Stimulated activated CD8-positive, alpha-beta memory T cell treated with anti-CD3 and anti-CD28 coated beads, Interleukin-15, amount 100 ng/mL, for 1 hour (primary cell): ENCODE results near the gene NEUROG1.

ENCODE experiments used
- DNase-seq: peaks from one replicate; pipeline ENCODE4 v3.0.0-alpha.2; 2020; ENCODE audit warnings: low read depth

NEUROG1 gene, protein sequence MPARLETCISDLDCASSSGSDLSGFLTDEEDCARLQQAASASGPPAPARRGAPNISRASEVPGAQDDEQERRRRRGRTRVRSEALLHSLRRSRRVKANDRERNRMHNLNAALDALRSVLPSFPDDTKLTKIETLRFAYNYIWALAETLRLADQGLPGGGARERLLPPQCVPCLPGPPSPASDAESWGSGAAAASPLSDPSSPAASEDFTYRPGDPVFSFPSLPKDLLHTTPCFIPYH

DNA sequence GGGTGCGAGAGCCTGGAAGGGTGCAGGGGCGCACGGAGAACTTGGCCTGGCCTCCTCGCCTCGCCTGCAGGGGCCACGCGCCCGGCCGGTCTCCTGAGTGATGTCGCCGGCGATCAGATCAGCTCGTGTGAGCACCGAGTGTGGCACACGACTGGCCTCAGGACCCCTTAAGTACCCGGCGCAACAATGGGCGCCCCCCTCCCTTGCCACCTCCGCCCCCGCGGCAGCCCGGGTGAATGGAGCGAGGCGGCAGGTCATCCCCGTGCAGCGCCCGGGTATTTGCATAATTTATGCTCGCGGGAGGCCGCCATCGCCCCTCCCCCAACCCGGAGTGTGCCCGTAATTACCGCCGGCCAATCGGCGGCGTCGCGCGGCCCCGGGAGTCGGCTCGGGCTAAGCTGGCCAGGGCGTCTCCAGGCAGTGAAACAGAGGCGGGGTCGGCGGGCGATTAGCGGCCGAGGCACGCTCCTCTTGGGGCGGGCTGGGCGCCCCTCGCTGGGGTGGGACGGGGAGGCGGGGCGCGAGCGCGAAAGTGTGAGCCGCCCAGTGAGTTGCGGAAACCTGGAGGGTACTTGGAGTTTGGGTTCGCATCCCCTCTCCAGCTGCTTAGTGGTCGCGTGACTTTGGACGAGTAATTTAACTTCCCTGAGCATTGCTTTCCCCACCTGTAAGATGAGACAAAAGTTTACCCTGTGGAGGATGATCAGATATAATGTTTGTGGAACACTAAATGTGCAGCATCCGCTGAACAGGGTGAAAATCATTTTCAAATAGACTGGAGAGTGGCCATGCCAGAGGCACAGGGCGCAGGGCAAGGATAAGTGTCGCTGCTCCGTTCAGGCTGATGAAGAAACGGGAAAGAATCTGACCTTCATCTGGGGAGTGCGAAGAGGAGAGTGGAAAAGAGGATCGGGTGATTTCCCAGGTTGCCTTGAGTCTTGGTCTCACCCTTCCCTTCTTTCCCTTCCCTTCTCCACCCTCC lies at the start of gene NEUROG1:
TSS of gene NEUROG1 (minus strand) at position 145 of the 982 bp plus-strand sequence. CDS start 274 bp downstream, outside the sequence.
- no peak for DNase-seq

DNA sequence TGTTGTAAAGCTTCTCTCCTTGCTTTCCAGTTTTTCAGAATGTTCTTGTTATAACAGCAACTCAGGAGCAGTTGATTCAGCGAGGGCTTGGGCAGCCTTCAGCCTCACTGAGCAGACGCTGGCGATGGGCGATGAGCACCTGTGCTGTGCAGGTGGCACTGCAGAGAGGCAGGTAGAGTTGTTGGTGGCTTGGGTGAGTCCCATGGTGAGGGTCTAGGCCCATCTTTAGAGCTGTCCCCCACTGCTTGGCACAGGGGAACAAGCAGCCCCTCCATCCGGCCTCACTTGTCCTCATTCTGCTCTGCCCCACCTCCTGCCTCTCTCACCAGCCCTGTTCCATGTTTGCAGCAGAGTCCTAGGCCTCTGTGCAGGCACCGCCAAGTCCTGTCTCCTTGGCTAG lies 49.2 kb upstream of the NEUROG1 start:
- no peak for DNase-seq

DNA sequence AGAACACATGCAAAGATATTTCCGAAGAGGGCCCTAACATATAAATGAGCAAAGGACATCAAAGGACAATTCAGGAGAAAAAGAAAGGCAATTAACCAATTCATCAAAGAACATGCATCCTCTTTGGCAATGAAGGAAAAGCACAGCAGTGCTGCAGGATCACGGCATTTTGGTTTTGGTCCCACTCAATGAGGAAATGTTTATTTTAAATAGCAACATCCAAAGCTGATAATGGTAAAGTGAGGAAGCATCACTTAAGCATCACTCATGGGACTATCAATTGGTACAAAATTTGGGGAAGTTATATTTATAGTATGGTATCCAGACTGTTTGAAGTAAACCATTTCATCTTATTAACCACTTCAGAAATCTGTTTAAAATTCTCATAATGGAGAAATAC lies 48.5 kb upstream of the NEUROG1 start:
- DNase-seq, result no peak

DNA sequence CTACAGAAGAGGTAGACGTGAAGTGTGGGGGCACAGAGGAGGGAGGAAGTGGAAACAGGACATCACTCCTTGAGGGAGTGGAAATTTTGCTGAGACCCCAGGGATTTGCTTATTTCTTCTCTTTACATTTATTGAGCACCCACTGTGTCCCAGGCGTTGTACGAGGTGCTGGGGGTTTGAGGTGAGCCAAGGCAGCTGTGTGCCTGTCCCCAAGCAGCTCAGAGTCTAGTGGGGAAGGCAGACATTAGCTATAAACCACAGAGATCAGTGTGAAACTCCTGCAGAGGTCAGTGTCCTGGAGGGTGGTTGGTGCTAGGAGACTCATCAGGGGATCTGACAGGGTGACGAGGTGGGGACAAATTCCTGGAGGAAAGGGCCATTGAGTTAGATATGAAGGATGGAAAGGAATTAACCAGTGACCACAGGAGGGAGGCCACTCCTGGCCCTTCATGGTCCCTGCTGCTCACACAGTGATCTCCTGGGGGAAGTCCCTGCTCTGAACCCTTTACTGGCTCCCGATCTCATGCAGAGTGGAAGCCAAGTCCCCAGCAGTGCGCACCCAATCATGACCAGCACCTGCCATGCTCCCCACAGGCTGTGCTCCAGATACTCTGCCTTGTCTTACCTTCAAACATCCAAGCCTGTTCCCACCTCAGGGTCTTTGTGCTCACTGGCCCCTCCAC lies 46.5 kb upstream of the NEUROG1 start:
- no peak for DNase-seq

DNA sequence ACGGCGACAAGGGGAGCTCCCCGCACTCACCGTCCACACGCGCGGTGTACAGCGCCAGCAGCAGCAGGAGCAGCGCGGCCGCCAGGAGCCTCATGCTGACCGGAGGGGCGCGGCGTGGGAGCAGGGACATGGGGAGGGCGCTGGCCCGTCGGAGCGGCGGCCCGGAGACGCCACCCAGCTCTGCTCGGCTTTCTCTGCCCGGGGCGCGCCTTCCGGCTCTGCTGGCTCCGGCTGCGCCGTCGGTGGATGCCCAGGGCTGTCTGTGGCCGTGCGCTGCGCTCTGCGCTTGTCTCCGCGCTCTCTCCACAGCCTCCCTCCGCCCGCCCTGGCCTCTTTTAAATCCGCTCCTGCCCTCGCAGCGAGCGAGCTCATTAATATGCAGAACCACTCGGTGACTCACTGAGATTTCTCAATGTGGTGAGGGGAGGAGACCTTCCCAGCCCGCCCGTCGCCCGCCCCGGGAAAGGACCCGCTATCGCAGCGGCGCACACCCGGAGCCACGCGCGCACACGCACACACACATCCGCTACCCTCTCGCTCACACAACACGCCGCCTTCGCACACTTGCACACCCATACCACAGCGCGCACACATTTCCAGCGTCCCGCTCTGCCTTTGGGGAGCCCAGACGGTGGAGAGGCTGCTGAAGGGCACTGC lies 43.0 kb upstream of the NEUROG1 start, which contains the start of gene CXCL14:
TSS of gene CXCL14 (minus strand) at position 307 of the 657 bp plus-strand sequence. CDS start at position 94, 213 bp downstream.
- DNase-seq, result no peak

DNA sequence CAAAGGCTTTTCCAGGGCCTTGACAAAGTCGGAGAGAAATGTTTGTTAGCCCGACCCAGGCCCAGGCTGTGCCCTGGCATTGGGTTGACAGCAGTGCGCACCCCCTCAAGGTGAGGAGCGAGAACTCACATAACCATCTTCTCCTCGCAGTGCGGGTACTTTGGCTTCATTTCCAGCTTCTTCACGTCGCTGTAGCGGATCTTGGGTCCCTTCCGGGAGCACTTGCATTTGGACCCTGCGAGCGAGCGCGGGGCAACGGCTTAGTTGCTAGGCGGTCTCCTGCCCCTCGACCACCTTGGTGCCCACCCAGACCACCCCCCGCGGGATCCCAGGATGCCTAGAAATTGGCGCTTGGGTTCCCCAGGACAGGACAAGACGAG lies 42.5 kb upstream of the NEUROG1 start:
- no peak for DNase-seq

DNA sequence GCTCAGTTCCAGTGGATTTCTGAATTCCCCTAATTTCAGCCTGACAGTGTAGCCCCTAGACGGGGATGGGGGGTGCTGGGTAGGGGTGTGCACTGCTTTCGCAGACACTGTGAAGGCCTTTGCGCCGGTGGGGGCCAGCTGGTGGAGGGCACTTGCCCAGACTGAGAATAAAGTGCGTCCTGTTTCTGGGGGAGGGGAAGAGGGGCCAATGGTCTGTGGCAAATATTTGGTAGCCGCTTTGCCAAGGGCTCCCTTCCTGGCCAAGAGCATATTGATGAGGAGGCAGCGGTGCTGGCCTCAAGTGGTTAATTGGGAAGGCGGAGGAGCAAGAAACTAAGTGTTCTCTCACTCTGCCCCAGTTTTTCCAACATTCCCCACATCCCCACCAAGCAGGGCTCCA lies 41.7 kb upstream of the NEUROG1 start:
- DNase-seq, result no peak

DNA sequence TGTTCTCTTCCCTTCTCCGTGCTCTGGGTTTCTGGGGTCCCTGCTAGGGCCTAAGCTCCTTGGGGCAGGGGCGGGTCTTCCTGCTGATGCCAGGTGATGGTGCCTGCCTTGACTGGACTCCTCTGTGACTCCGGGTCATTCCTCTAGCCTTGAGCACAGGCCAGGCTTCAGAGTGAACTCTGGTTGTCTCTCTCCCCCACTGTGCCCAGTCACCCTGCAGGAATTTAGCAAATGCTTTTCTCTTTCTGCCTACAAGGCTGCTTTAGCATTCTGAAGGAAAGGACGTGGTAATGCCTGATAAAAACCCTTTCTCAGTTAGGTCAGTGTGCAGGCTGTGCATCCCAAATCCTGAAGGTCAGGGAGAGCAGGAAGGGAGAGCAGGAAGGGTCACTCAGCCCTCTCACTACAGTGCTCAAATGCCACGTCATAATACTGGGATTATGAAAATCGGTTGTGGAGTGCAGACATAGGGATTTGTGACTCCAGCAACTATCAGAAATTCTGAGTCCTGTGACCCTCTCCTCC lies 40.4 kb upstream of the NEUROG1 start:
- DNase-seq, result no peak

DNA sequence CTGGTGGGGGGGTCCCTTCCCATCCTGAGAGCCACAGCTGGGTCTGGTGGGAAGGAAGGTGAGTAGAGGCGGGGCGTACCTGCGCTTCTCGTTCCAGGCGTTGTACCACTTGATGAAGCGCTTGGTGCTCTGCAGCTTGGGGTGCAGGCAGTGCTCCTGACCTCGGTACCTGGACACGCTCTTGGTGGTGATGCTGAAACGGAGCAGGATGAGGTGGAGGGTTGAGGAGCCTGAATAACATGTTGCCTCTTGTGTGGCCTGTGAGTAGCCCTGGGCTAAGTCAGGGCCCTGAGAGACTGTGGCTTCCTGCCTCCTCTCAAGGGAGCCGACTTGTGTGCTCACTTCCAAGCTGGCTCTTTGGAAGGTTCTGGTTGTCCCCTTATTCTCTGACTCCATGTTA lies 38.7 kb upstream of the NEUROG1 start:
- no peak for DNase-seq

DNA sequence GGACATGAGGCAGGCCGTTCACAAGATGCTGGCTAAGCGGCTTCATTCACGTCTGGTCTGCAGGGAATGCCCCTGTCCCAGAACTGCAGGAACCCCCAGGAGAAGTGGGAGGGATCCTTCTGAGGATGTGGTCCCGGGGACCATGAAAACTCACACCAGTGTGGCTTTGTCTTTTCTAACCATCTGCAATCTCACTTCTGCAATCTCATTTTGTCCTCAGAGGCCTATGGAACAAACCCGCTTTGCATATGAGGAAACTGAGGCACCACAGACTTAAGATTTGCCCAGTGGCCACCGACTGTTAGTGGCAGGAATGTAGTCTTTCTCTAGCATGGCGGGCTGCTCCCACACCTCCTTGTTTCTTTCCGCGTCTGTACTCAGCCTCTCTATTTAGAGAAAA lies 36.1 kb upstream of the NEUROG1 start:
- no peak for DNase-seq

DNA sequence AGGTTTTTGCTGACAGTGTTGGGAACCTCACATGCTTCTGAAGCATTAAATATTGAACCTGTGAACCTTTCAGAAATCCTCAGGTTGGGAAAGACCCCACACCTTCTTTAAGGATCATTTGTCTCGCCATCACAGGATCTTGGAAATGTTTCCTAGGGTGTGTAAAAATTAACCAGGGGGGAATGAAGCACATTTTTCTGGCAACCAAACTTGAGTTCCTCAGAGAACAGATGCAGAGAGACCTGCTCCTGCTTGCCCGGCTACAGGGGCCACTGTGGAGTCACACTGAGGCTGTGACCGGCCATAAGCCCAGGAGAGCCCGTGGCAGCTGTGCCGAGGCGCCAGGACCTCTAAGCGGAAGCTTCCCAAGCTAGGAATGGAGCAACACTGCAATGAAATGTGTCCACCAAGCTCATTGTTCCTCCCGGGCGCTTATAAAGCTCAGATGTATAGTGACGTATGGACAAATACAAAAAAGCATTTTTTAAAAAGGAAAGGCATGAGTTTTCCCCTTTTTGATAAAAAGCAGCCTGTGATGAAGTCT lies 35.4 kb upstream of the NEUROG1 start:
- DNase-seq, result no peak

DNA sequence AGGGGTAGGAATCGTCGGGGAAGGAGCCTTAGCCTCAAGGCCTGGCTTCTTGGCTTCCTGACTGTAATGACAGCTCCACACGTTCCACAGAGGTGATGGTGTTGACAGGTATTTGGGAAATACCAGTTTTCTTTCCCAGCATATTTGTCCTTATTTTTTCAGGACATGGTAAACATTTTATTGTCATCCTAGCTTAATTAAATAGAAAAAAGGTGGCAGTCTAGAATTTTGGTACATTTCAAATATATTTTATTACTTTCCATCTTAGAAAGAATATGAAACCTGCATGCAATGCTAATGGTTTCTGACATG lies 34.6 kb upstream of the NEUROG1 start:
- DNase-seq, result no peak

DNA sequence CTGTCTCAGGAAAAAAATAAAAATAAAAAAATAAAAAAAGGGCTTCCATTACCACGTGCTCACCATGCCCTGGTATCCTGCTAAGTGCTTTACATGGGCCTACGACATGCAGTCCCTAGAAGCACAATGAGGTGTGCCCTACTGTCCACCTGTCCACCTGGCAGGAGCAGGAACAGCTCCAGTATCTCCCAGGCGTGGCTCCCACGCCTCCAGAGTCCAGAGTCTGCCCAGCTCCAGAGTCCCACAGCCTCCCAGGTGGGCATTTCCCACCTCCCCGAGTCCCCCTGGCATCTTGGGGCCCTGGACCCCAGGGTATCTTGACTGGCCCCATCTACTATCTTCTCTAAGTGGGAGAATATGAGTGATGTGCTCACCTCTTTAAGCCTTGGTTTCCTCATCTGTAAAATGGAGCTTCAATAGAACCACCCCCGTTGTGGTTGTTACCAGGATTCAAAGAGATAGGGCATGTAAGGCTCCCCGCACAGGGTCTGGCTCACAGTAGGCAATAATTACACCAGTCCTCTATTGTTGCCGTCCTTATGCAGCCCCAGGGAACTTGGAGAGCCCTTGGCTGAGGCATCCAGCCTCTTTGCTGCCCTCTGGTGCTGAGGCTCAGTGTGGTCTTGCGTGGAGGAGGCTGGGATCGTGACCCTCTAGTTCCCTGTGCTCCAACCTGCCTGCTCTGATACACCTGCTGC lies 34.1 kb upstream of the NEUROG1 start:
- DNase-seq, result no peak

DNA sequence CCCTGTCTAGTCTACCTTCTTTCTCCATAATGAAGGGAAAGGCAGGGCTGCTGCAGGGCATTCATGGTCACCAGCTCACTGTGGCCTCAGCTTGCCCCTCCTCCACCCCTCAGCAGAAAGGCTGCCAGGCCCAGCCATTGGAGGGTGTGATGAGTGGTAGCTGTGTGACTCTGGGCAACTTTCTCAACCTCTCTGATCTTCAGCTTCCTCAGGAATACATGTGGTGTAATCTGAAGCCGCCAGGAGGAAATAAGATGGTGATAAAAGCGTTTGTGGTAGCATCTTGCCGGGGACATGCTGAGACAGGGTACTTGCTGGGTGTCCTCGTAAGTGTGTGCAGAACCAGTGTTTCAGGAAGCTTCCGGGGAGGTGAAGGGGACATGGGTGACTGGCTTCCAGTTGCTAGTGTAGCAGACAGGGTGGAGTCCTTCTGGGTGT lies 33.2 kb upstream of the NEUROG1 start:
- DNase-seq, result no peak

DNA sequence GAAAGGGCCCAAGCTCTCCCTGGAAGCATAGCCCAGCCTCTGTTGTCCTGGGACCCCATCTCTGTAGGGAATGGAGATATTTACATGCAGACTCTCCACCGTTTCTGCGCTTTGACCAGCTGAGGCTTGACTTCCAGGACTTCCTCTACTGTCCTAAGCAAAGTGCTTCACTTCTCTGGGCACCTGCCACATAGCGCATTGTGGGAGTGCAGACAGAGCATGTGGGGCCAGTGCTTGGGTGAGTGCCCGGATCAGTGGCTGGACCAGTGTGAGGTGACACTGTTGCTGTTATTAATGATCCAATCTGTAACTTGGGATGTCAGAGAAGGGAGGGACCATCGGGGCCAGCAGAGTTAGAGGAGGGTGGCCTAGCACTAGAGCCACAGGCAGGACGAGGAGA lies 32.5 kb upstream of the NEUROG1 start:
- DNase-seq, result no peak

DNA sequence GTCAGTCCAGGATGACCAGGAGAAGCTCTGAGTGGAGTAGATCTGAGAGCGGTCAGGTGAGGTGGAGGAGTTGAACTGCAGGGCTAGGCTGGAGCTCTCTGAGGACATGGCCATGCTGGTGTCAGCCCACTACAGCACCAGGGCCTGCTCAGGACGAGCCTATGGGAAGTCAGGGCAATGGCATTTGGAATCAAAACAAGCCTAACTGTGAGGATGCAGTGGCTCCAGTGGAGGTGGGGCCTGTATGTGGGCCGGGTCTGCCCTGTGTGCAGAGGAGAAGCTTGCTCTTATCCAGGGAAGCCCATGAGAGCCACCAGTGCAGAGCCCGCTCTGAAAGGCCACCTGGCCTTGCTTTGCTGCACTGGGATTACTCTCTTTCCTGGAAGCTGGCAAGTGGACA lies 31.9 kb upstream of the NEUROG1 start:
- no peak for DNase-seq

DNA sequence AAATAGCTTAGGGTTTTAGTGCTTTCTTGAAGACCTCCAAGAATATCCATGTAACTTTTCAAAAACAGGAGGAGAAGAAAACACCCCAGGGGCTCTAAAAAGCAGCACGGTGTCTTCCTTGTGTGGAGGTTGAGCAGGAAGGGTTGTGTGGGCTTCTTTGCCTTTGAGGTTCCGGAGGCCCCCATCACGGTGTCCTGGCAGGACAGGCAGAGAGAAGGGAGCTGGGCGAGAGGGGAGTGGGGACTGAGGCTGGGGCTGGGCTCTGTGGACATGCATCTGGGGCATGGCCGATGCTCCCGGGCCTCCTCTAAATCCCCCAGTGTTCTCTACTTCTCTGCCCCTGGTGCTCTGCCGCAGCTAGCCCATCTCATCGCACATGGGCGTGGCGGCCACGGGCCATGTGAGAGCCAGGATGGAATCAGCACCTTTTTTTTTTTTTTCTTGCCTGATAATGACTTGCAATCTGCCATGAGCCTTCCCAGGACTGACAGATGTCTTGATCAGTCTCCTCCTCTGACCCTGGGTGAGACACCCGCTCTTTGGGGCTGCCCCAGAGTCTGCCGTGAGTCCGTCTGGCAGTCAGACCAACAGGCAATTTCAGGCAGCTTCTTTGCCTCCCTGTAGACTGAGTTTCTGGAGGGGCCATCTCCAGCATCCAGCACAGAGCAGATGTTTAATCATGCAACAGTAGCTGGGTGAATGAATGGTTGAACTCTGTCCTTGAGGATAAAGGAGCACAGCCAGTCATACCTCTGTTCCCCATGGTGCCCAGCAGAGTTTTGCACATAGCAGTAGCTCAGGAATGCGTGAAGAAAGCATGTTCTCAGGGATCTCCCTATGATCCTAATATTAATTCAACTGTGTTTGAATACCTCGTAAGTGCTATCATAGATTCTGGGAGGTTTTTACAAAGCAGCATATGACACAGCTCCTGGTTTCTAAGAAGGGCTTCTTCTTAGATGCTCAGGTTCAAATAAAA lies 30.9 kb upstream of the NEUROG1 start:
- no peak for DNase-seq

DNA sequence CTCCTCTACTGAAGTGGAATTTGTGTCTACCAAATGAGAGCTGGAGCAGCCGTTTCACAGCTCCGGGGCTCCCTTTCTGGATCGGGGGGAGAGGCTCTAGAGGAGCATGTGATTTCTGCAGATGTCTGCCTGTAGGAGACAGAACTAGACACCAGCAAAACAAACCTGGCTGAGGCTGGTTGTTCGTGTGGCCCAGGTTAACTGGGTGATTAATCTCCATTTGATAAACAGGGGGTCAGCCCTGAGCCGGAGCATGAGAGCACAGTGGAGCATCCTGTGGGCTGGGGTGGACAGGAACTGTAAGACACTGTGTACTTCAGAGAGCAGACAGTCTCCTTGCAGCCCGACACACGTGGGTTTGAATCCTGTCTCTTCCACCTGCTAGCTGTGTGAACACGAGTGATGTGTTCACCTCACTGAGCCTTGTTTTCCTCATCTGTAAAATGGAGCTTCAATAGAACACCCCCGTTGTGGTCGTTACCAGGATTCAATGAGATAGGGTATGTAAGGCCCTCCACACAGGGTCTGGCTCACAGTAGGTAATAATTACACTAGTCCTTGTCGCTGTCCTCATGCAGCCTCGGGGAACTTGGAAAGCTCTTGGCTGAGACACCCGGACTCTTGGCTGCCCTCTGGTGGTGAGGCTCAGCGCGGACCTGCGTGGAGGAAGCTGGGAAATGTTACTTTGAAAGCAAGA lies 30.1 kb upstream of the NEUROG1 start:
- peak; percentile 49 for DNase-seq

DNA sequence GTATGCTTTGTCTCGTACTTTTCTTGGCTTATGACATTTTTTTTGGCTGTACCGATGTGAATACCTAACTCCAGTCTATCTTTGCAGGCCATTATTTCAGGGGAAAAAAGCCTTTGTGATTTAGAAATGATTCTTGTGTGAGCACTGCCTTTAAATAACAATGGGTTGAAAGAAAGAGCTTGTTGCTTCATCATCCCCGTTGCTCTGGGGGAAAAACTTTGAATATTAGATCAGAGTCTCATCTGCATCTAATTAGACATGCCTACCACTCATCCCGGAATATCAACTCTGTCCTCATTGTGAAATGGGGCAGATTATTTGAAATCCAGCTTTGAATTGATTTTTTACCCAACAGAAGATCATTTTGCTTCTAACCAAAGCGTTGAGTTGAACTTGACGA lies 29.5 kb upstream of the NEUROG1 start:
- DNase-seq, result no peak
